Measurements from ENCODE around the gene IDNK. TPM values are rescaled to one million over a fixed set of nuclear protein-coding genes. Genes with fewer than 3 reads are reported as not detected.

The IDNK gene
- polyA plus RNA-seq, 1 donor (not counting 4 experiments of a cell fraction or from before 2014, with no cell fraction given) = 2.6 TPM

DNA sequence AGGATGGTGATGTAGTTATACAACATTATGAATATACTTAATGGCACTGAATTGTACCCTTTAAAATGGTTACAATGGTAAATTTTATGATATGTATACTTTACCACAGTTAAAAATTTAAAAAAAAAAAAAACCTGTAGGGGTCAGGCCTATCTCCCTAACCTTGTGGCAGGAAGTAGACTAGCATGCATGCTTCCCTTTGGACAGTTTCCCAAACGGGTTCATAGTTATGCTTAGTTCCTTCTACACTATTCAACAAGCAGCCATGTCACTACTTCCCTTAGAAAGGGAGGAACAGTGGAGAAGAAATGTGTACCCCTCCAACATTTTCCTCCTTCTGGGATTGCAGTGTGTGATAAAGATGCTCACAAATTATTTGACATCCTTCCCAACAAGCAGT, 32.5 kb downstream of the IDNK start:
- Histone ChIP-seq H3K9me1 (ENCODE audit: control insufficient read depth, extremely low read depth, insufficient read depth, low read length) (no peaks in the 10 kb centered on the region), H3K9ac (ENCODE audit: control insufficient read depth, extremely low read depth, insufficient read depth, low read length) (no peak overlapping the region), H4K20me1 (ENCODE audit: control insufficient read depth, extremely low read depth, insufficient read depth, low read length) (no peaks in the 10 kb centered on the region), H3K9me3 (ENCODE audit: control insufficient read depth, low read depth, low read length) (no peaks in the 10 kb centered on the region), H3K36me3 (ENCODE audit: control insufficient read depth in 2 of 2, extremely low read depth in 1 of 2, insufficient read depth in 2 of 2, low read length in 2 of 2) (peaks cover 17 to 22% of the 10 kb centered on the region in 2 experiments), H3K27me3 (ENCODE audit: control insufficient read depth, extremely low read depth, insufficient read depth, low read length) (no peaks in the 10 kb centered on the region), H3K4me3 (ENCODE audit: control insufficient read depth in 2 of 3, extremely low read depth in 1 of 3, insufficient read depth in 2 of 3, low read depth in 1 of 3, low read length in 3 of 3) (no peak overlapping the region), H3K4me2 (ENCODE audit: control insufficient read depth, extremely low read depth, insufficient read depth, low read depth, low read length) (no peak overlapping the region), H2AFZ (ENCODE audit: control insufficient read depth, low read length) (no peak overlapping the region), H3K79me2 (ENCODE audit: control insufficient read depth, insufficient read depth, low read length) (no peaks in the 10 kb centered on the region), H3K4me1 (ENCODE audit: control insufficient read depth, extremely low read depth, insufficient read depth, low read length) (no peaks in the 10 kb centered on the region), H3K27ac (ENCODE audit: control insufficient read depth, insufficient read depth, low read length) (no peak overlapping the region)
- DNase-seq (ENCODE audit: low read depth, low spot score) = no peak
- FAIRE-seq = no peak
- dilution Hi-C loops (cut with MboI; ENCODE audit: extremely low pct_ligation_motif_present, low sequenced_read_pairs) = no loop called here
- TF ChIP-seq EZH2 (IDR thresholded peaks at IDR 0.05; ENCODE audit: low read length) = no peak
- no peak for TF ChIP-seq CTCF (optimal IDR thresholded peaks at IDR 0.05 in 1 of 3, IDR thresholded peaks at IDR 0.05 in 1 of 3, conservative IDR thresholded peaks at IDR 0.05 in 1 of 3; ENCODE audit: extremely low read depth in 1 of 3, insufficient read depth in 2 of 3, low read length in 3 of 3)

- H3K9ac ChIP-seq (ENCODE audit: control insufficient read depth, extremely low read depth, insufficient read depth, low read length) = no peak overlapping the region
- H3K9me1 ChIP-seq (ENCODE audit: control insufficient read depth, extremely low read depth, insufficient read depth, low read length) = no peaks in the 10 kb centered on the region
- H3K36me3 ChIP-seq (ENCODE audit: control insufficient read depth in 2 of 2, extremely low read depth in 1 of 2, insufficient read depth in 2 of 2, low read length in 2 of 2) = peaks cover 21 to 22% of the 10 kb centered on the region in 2 experiments
- no peak overlapping the region for H2AFZ ChIP-seq (ENCODE audit: control insufficient read depth, low read length)
- H3K4me2 ChIP-seq (ENCODE audit: control insufficient read depth, extremely low read depth, insufficient read depth, low read depth, low read length) = no peak overlapping the region
- dilution Hi-C loops (cut with MboI; ENCODE audit: extremely low pct_ligation_motif_present, low sequenced_read_pairs) = no loop called here
- no peaks in the 10 kb centered on the region for H3K27me3 ChIP-seq (ENCODE audit: control insufficient read depth, extremely low read depth, insufficient read depth, low read length)
- FAIRE-seq (no peak), DNase-seq (ENCODE audit: low read depth, low spot score) (no peak)
- no peak overlapping the region for H3K27ac ChIP-seq (ENCODE audit: control insufficient read depth, insufficient read depth, low read length)
- H3K4me3 ChIP-seq (ENCODE audit: control insufficient read depth in 2 of 3, extremely low read depth in 1 of 3, insufficient read depth in 2 of 3, low read depth in 1 of 3, low read length in 3 of 3) = no peak overlapping the region
- no peaks in the 10 kb centered on the region for H3K79me2 ChIP-seq (ENCODE audit: control insufficient read depth, insufficient read depth, low read length)
- no peaks in the 10 kb centered on the region for H3K4me1 ChIP-seq (ENCODE audit: control insufficient read depth, extremely low read depth, insufficient read depth, low read length)
- TF ChIP-seq EZH2 (IDR thresholded peaks at IDR 0.05; ENCODE audit: low read length) (no peak), CTCF (optimal IDR thresholded peaks at IDR 0.05 in 1 of 3, IDR thresholded peaks at IDR 0.05 in 1 of 3, conservative IDR thresholded peaks at IDR 0.05 in 1 of 3; ENCODE audit: extremely low read depth in 1 of 3, insufficient read depth in 2 of 3, low read length in 3 of 3) (no peak)
- H4K20me1 ChIP-seq (ENCODE audit: control insufficient read depth, extremely low read depth, insufficient read depth, low read length) = no peaks in the 10 kb centered on the region
- H3K9me3 ChIP-seq (ENCODE audit: control insufficient read depth, low read depth, low read length) = no peaks in the 10 kb centered on the region
Observed at GRCh38 chr9:83656032-83656680, 33.2 kb downstream of the IDNK start.

Measured in keratinocyte (primary cell).